K562 (cell line): ENCODE data around the gene RETSAT. TPM values are rescaled to one million over a fixed set of nuclear protein-coding genes. Genes with fewer than 3 reads are reported as not detected.

Experiments used
- NCOR1 ChIP-seq: fragments of 450-650 bp; IDR thresholded peaks from 2 replicates; pipeline ENCODE4 v1.6.1; 2016; ENCODE audit warnings: mild to moderate bottlenecking, moderate library complexity
- TAF7 ChIP-seq: fragments of 450-650 bp; IDR thresholded peaks from 2 replicates; pipeline ENCODE4 v1.6.1; 2016; ENCODE audit warnings: missing genetic modification characterization, missing compliant biosample characterization
- ZNF124 ChIP-seq: sonication (generic); formaldehyde crosslinking; IDR thresholded peaks from 2 replicates; pipeline ENCODE4 v1.8.1; 2022; ENCODE audit warnings: missing genetic modification reagents
- ZNF384 ChIP-seq: IDR thresholded peaks from 2 replicates; pipeline ENCODE4 v1.6.1; 2012; ENCODE audit warnings: low read depth, low read length, improper control_type of control experiment
- ZNF766 ChIP-seq: fragments of 200-800 bp; sonication (Bioruptor generic); conservative IDR thresholded peaks from 2 replicates; pipeline ENCODE4 v1.6.1; 2016; ENCODE audit warnings: missing genetic modification characterization, missing compliant biosample characterization
- polyA plus RNA-seq, 8 experiments: library from polyadenylated mRNA; depleted of rRNA in 4 of 8; stranded (reverse) in 5 of 8; unstranded in 3 of 8; fragments of >200 nt; fragmentation: Nextera tagmentation in 2 of 8; fragmentation: Illumina TruSeq in 1 of 8; extraction: Ambion mirVana in 2 of 8; extraction: Trizol in 1 of 8; gene quantifications; 2 replicates each; pipeline versions ENCODE4 v1.2.1 to v1.2.3, GENCODE V29; 2011 to 2014; ENCODE audit warnings: inconsistent platforms in 1 of 8, missing spikeins in 1 of 8
- total RNA-seq, 7 experiments: library from RNA; depleted of rRNA in 6 of 7; stranded (reverse); fragments of >200 nt in 6 of 7; fragmentation: Illumina TruSeq in 2 of 7; extraction: Trizol in 2 of 7; gene quantifications; 2 replicates each; pipeline versions ENCODE4 v1.2.1 to v1.2.3, GENCODE V29; 2011 to 2021; ENCODE audit warnings: low replicate concordance in 1 of 7
- TF ChIP-seq, protein P1 (sequence below), 2 experiments: fragments of 150-350 bp in 1 of 2; IDR thresholded peaks; 2 replicates each; pipeline ENCODE4 v1.6.1; 2012 to 2016; ENCODE audit warnings: low read depth in 2 of 2, low read length in 2 of 2, mild to moderate bottlenecking in 1 of 2, moderate library complexity in 1 of 2
- TF ChIP-seq, protein P2 (sequence below): fragments of 250-450 bp; sonication (Bioruptor Pico); IDR thresholded peaks from 2 replicates; pipeline ENCODE4 v1.4.0; 2020; ENCODE audit warnings: mild to moderate bottlenecking, moderate library complexity
- TF ChIP-seq, protein P3 (sequence below): sonication (generic); IDR thresholded peaks from 2 replicates; pipeline ENCODE4 v1.6.1; 2016
- TF ChIP-seq, protein P4 (sequence below): IDR thresholded peaks from 2 replicates; pipeline ENCODE4 v1.6.1; 2012; ENCODE audit warnings: low read depth, low read length, improper control_type of control experiment, borderline replicate concordance
- TF ChIP-seq, protein P5 (sequence below): sonication (generic); formaldehyde crosslinking; IDR thresholded peaks from 2 replicates; pipeline ENCODE4 v1.8.1; 2023; ENCODE audit warnings: missing genetic modification reagents, mild to moderate bottlenecking, borderline replicate concordance

Gene RETSAT
- total and polyA plus RNA-seq, 9 of the 15 experiments (the other 6 are each of a cell fraction or from before 2014, with no cell fraction given) = 1.9 to 21.6 (median 16.5) TPM

DNA sequence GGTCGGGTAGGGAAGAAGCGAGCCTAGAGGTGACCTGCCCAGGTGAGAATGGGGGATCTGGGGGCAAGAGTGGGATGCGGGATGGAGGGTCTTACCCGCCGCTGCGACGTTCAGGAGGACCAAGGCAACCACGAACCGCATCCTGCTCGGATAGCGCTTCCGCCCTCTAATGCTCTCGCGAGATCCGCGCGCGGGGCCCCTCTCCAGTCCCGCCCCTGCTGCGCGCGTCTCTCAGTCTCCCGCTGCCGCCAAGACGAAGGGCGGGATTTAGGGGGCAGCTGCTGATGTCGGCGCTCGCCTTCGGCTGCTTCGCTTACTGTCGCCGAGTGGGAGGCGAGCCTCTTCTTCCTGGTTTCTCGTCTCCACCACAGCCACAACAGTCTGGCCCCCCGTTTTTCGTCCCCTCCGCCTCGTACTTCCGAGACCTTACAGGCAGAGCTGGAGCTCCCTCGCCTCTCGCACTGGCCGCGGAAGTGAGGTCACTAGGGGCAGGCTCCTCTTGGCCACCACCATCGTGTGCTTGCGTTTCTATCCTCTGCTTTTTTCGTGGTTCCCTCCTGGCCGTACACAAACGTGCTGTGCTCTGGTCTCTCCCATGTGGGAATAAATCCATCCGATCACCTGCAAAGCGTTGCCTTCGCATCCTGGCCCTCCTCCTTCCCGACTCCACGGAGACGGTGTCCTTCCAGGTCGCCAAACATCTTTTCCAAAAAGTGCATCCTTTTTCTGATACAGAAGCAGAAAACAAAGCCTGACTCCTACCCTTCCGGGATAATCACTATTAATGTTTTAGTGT is 26.3 kb downstream of the RETSAT start, which contains the start of gene TGOLN2 (continued):
- TF ChIP-seq, protein P1, sequence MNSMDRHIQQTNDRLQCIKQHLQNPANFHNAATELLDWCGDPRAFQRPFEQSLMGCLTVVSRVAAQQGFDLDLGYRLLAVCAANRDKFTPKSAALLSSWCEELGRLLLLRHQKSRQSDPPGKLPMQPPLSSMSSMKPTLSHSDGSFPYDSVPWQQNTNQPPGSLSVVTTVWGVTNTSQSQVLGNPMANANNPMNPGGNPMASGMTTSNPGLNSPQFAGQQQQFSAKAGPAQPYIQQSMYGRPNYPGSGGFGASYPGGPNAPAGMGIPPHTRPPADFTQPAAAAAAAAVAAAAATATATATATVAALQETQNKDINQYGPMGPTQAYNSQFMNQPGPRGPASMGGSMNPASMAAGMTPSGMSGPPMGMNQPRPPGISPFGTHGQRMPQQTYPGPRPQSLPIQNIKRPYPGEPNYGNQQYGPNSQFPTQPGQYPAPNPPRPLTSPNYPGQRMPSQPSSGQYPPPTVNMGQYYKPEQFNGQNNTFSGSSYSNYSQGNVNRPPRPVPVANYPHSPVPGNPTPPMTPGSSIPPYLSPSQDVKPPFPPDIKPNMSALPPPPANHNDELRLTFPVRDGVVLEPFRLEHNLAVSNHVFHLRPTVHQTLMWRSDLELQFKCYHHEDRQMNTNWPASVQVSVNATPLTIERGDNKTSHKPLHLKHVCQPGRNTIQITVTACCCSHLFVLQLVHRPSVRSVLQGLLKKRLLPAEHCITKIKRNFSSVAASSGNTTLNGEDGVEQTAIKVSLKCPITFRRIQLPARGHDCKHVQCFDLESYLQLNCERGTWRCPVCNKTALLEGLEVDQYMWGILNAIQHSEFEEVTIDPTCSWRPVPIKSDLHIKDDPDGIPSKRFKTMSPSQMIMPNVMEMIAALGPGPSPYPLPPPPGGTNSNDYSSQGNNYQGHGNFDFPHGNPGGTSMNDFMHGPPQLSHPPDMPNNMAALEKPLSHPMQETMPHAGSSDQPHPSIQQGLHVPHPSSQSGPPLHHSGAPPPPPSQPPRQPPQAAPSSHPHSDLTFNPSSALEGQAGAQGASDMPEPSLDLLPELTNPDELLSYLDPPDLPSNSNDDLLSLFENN (IDR thresholded peaks at IDR 0.05; ENCODE audit: low read depth in 2 of 2, low read length in 2 of 2) = peak in 1 of 2 experiments; percentile 48; a peak in 1 of 4 replicates
- TF ChIP-seq, protein P2, sequence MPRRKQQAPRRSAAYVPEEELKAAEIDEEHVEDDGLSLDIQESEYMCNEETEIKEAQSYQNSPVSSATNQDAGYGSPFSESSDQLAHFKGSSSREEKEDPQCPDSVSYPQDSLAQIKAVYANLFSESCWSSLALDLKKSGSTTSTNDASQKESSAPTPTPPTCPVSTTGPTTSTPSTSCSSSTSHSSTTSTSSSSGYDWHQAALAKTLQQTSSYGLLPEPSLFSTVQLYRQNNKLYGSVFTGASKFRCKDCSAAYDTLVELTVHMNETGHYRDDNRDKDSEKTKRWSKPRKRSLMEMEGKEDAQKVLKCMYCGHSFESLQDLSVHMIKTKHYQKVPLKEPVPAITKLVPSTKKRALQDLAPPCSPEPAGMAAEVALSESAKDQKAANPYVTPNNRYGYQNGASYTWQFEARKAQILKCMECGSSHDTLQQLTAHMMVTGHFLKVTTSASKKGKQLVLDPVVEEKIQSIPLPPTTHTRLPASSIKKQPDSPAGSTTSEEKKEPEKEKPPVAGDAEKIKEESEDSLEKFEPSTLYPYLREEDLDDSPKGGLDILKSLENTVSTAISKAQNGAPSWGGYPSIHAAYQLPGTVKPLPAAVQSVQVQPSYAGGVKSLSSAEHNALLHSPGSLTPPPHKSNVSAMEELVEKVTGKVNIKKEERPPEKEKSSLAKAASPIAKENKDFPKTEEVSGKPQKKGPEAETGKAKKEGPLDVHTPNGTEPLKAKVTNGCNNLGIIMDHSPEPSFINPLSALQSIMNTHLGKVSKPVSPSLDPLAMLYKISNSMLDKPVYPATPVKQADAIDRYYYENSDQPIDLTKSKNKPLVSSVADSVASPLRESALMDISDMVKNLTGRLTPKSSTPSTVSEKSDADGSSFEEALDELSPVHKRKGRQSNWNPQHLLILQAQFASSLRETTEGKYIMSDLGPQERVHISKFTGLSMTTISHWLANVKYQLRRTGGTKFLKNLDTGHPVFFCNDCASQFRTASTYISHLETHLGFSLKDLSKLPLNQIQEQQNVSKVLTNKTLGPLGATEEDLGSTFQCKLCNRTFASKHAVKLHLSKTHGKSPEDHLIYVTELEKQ = no peak
- TF ChIP-seq, protein P3, sequence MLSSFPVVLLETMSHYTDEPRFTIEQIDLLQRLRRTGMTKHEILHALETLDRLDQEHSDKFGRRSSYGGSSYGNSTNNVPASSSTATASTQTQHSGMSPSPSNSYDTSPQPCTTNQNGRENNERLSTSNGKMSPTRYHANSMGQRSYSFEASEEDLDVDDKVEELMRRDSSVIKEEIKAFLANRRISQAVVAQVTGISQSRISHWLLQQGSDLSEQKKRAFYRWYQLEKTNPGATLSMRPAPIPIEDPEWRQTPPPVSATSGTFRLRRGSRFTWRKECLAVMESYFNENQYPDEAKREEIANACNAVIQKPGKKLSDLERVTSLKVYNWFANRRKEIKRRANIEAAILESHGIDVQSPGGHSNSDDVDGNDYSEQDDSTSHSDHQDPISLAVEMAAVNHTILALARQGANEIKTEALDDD = peak; percentile 56; the same call in 1 of the 2 replicates
- TF ChIP-seq, protein P4, sequence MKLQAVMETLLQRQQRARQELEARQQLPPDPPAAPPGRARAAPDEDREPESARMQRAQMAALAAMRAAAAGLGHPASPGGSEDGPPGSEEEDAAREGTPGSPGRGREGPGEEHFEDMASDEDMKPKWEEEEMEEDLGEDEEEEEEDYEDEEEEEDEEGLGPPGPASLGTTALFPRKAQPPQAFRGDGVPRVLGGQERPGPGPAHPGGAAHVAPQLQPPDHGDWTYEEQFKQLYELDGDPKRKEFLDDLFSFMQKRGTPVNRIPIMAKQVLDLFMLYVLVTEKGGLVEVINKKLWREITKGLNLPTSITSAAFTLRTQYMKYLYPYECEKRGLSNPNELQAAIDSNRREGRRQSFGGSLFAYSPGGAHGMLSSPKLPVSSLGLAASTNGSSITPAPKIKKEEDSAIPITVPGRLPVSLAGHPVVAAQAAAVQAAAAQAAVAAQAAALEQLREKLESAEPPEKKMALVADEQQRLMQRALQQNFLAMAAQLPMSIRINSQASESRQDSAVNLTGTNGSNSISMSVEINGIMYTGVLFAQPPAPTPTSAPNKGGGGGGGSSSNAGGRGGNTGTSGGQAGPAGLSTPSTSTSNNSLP = no peak
- TF ChIP-seq, protein P5, sequence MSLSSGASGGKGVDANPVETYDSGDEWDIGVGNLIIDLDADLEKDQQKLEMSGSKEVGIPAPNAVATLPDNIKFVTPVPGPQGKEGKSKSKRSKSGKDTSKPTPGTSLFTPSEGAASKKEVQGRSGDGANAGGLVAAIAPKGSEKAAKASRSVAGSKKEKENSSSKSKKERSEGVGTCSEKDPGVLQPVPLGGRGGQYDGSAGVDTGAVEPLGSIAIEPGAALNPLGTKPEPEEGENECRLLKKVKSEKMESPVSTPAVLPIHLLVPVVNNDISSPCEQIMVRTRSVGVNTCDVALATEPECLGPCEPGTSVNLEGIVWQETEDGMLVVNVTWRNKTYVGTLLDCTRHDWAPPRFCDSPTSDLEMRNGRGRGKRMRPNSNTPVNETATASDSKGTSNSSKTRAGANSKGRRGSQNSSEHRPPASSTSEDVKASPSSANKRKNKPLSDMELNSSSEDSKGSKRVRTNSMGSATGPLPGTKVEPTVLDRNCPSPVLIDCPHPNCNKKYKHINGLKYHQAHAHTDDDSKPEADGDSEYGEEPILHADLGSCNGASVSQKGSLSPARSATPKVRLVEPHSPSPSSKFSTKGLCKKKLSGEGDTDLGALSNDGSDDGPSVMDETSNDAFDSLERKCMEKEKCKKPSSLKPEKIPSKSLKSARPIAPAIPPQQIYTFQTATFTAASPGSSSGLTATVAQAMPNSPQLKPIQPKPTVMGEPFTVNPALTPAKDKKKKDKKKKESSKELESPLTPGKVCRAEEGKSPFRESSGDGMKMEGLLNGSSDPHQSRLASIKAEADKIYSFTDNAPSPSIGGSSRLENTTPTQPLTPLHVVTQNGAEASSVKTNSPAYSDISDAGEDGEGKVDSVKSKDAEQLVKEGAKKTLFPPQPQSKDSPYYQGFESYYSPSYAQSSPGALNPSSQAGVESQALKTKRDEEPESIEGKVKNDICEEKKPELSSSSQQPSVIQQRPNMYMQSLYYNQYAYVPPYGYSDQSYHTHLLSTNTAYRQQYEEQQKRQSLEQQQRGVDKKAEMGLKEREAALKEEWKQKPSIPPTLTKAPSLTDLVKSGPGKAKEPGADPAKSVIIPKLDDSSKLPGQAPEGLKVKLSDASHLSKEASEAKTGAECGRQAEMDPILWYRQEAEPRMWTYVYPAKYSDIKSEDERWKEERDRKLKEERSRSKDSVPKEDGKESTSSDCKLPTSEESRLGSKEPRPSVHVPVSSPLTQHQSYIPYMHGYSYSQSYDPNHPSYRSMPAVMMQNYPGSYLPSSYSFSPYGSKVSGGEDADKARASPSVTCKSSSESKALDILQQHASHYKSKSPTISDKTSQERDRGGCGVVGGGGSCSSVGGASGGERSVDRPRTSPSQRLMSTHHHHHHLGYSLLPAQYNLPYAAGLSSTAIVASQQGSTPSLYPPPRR (CRISPR knock-in tag) = no peak
- TF ChIP-seq ZNF384 (0 out of 2 replicates have a peak, but pooled peaks have one; percentile 4), ZNF766 (CRISPR knock-in tag) (0 out of 2 replicates have a peak, but pooled peaks have one; percentile 33), NCOR1 (no peak), ZNF124 (CRISPR knock-in tag) (no peak), TAF7 (tag) (peak; percentile 83; the same call in 1 of the 2 replicates)
